SIG-M5 treated with dmso at 0.1 percent for 504 hours (cell line): ENCODE data around the gene PPP1R37.
A peak's percentile ranks its signal among the peaks of the same experiment; 100 is the strongest.

Experiments used
- DNase-seq: peaks from one replicate; lab custom pipeline; 2025; ENCODE audit not compliant: unreplicated experiment; lab: John Stamatoyannopoulos, UW

Gene PPP1R37

GRCh38 chr19:45151821-45152503, 59.0 kb downstream of the PPP1R37 start:
- no peak for DNase-seq

GRCh38 chr19:45152504-45153338, 59.7 kb downstream of the PPP1R37 start:
- DNase-seq: no peak

GRCh38 chr19:45153339-45154063, 60.5 kb downstream of the PPP1R37 start:
- no peak for DNase-seq

- DNase-seq: peak; percentile 14
These were observed 61.3 kb downstream of the PPP1R37 start for GRCh38 chr19:45154064-45154827.

GRCh38 chr19:45156011-45156630, 63.1 kb downstream of the PPP1R37 start:
- DNase-seq: no peak

GRCh38 chr19:45156751-45157150, 63.8 kb downstream of the PPP1R37 start:
- no peak for DNase-seq

- DNase-seq: no peak
These were observed 65.7 kb downstream of the PPP1R37 start for GRCh38 chr19:45158503-45159209.

- DNase-seq: no peak
These were observed 66.4 kb downstream of the PPP1R37 start for GRCh38 chr19:45159210-45159970.

GRCh38 chr19:45159971-45160324, 67.0 kb downstream of the PPP1R37 start:
- no peak for DNase-seq

- peak; percentile 14 for DNase-seq
These were observed 68.1 kb downstream of the PPP1R37 start, which contains the start of gene NKPD1 for GRCh38 chr19:45160870-45161737. Gene NKPD1, minus strand, starts transcription at chr19:45160982. Its CDS starts 832 bp downstream, at chr19:45160150.

GRCh38 chr19:45161738-45162607, 69.0 kb downstream of the PPP1R37 start:
- no peak for DNase-seq

- DNase-seq: peak; percentile 51
These were observed 69.7 kb downstream of the PPP1R37 start for GRCh38 chr19:45162608-45163143.

- DNase-seq: no peak
These were observed 70.2 kb downstream of the PPP1R37 start for GRCh38 chr19:45163156-45163555.

GRCh38 chr19:45163751-45164460, 70.9 kb downstream of the PPP1R37 start:
- no peak for DNase-seq

GRCh38 chr19:45164577-45165335, 71.8 kb downstream of the PPP1R37 start:
- peak; percentile 34 for DNase-seq
